Neuron (in vitro differentiated cells): ENCODE measurements around the gene SNW1.

ENCODE experiments used
- H2AFZ ChIP-seq: one replicate; pipeline ENCODE4 v1.6.1; 2013; ENCODE audit warnings: low read depth, mild to moderate bottlenecking, inconsistent platforms, low read length, moderate library complexity
- H3K27me3 ChIP-seq: one replicate; pipeline ENCODE4 v1.6.1; 2013; ENCODE audit warnings: low read length; ENCODE audit not compliant: insufficient read depth
- H3K36me3 ChIP-seq: one replicate; pipeline ENCODE4 v1.6.1; 2013; ENCODE audit warnings: low read length; ENCODE audit not compliant: insufficient read depth
- H3K4me1 ChIP-seq: one replicate; pipeline ENCODE4 v1.6.1; 2013; ENCODE audit warnings: low read length; ENCODE audit not compliant: insufficient read depth
- H3K4me3 ChIP-seq: 2 replicates; pipeline ENCODE4 v1.5.1; 2013; ENCODE audit warnings: mild to moderate bottlenecking, low read length, moderate library complexity
- H3K9me3 ChIP-seq: one replicate; pipeline ENCODE4 v1.6.1; 2013; ENCODE audit warnings: low read length

SNW1 gene

DNA sequence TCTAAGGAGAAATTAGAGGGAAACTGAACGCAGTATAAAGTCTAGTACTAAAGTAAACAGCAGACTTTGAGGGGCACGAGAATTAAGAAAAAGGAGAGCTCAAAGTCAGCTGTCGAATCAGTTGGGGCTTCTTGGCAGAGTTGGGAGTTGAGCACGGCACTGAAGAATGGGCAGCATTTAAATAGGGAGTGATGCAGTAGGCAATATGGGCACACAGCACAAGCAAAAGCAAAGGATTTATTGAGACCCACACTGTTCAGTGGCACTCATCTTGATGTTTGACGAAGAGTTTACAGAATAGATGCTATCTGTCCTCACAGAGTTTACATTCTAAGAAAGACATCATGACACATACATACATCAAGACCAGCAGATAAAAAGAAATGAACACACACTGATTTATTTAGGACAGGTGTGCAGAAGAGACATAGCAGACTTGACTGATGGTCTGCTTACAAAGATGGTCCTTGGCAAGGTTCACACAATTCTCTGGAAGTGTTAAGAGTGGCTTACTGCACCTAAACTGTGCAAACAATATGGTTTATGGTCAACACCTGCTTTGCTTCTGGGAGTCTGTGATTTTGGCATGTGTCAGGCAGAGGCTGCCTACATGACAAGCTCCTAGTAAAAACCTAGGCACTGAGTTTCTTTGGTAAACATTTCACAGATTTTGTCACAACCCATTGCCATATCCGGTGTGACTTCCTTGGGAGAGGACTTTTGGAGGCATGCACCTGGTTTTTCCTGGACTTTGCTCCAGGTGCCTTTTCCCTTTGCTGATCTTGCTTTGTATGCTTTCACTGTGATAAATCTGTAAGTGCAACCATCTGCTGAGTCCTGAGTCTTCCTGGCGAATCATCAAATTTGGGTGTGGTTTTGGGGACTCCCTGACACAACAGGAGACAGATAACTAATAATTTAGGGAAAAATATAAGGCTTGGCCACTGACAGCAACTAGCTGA lies 79.5 kb downstream of the SNW1 start:
- no peak overlapping the region for H2AFZ ChIP-seq
- H3K4me3 ChIP-seq, result no peak overlapping the region
- peaks cover 30% of the 10 kb centered on the region for H3K36me3 ChIP-seq
- H3K27me3 ChIP-seq, result no peaks in the 10 kb centered on the region
- H3K4me1 ChIP-seq, result no peaks in the 10 kb centered on the region
- no peaks in the 10 kb centered on the region for H3K9me3 ChIP-seq

DNA sequence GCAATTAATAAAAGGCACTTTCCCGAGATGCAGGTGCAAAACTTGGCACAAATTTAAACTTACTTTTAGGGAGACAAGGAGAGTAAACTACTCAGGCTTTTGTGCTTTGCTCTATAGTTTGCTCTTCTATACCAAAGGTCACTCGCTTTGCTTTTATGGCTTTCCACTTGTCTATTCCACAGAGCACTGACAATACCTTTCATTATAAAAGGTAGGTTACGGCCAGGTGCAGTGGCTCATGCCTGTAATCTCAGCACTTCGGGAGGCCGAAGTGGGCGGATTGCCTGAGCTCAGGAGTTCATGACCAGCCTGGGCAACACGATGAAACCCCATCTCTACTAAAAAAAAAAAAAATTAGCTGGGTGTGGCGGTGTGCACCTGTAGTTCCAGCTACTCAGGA lies 86.0 kb downstream of the SNW1 start:
- Histone ChIP-seq H3K9me3 (peaks cover 3% of the 10 kb centered on the region), H3K4me1 (peaks cover 16% of the 10 kb centered on the region), H3K36me3 (peaks cover 49% of the 10 kb centered on the region), H3K4me3 (no peak overlapping the region), H2AFZ (no peak overlapping the region), H3K27me3 (no peaks in the 10 kb centered on the region)

DNA sequence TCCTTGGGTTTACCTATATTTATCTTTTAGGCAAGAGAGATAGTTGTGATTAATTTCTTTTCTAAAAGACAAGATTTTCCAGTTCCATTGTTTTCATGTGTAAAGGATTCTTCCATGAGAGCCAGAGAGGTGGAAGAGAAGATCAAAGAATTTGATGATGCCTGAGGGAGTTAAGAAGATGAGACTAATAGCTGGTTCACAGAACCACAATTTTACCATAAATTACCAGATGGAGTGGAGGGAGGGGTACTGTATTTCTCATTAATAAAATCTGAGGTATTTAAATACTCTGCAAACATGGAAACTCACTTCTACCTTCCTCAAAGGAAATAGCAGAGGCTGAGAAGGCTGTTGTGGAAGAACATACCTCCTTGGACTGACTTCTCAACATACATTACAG lies 87.8 kb downstream of the SNW1 start:
- Histone ChIP-seq H3K36me3 (peaks cover 41% of the 10 kb centered on the region), H3K4me3 (no peak overlapping the region), H2AFZ (no peak overlapping the region), H3K9me3 (peaks cover 3% of the 10 kb centered on the region), H3K27me3 (no peaks in the 10 kb centered on the region), H3K4me1 (peaks cover 16% of the 10 kb centered on the region)
